GM12865 (cell line): Measurements from ENCODE around the gene CGAS.

Source experiments
- DNase-seq: peaks from one replicate; pipeline ENCODE4 v3.0.0; 2010; ENCODE audit warnings: low read depth
- H3K4me3 ChIP-seq: 2 replicates; pipeline ENCODE4 v1.5.1; 2011; ENCODE audit warnings: mild to moderate bottlenecking, low read depth, low read length, control low read depth
- TF ChIP-seq, protein P1 (sequence below): IDR thresholded peaks from 2 replicates; pipeline ENCODE4 v1.5.1; 2011; ENCODE audit warnings: low read length, control low read depth, low read depth, inconsistent platforms; ENCODE audit not compliant: insufficient read depth; ENCODE audit errors: missing control alignments

Gene CGAS

DNA sequence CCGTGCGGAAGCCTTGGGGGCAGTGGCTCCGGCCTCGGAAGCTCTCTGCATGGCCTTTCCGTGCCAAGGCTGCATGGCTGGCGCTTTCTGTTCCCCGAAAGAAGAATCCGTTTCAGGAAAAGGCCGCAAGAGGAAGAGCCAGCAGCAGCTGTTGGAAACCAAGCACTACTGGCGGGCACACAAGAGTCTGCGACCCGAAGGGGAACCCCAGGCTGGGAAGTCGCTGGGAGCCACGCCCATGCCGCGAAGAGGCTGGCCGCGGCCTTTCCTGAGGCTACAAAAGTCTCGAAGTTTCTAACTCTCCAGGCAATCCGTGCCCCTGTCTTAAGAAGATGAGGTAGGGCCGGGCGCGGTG is at the start of gene CGAS:
Gene CGAS (minus strand): TSS at position 191 of the 355 bp plus-strand sequence. CDS start 116 bp downstream, at position 75.
- TF ChIP-seq, protein P1, sequence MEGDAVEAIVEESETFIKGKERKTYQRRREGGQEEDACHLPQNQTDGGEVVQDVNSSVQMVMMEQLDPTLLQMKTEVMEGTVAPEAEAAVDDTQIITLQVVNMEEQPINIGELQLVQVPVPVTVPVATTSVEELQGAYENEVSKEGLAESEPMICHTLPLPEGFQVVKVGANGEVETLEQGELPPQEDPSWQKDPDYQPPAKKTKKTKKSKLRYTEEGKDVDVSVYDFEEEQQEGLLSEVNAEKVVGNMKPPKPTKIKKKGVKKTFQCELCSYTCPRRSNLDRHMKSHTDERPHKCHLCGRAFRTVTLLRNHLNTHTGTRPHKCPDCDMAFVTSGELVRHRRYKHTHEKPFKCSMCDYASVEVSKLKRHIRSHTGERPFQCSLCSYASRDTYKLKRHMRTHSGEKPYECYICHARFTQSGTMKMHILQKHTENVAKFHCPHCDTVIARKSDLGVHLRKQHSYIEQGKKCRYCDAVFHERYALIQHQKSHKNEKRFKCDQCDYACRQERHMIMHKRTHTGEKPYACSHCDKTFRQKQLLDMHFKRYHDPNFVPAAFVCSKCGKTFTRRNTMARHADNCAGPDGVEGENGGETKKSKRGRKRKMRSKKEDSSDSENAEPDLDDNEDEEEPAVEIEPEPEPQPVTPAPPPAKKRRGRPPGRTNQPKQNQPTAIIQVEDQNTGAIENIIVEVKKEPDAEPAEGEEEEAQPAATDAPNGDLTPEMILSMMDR: no peak
- peak within 1 kb of the TSS; percentile 95 for H3K4me3 ChIP-seq
- DNase-seq: peak; percentile 92

DNA sequence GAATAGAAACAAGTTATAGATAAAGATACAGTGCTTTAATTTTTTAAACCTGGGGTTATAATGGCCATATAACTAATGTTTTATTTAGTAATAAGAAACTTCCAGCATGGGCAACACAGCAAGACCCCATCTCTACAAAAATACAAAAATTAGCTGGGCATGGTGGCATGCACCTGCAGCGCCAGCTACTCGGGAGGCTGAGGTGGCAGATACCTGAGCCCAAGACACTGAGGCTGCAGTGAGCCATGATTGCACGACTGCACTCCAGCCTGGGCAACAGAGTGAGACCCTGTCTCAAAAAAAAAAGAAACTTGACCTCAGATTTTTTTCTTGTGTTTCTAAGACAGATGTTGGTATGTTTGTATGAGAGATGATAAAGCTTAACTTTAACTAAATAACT is 45.8 kb upstream of the CGAS start:
- no peak for DNase-seq
- H3K4me3 ChIP-seq: no peak overlapping the region
- TF ChIP-seq, protein P1: no peak

DNA sequence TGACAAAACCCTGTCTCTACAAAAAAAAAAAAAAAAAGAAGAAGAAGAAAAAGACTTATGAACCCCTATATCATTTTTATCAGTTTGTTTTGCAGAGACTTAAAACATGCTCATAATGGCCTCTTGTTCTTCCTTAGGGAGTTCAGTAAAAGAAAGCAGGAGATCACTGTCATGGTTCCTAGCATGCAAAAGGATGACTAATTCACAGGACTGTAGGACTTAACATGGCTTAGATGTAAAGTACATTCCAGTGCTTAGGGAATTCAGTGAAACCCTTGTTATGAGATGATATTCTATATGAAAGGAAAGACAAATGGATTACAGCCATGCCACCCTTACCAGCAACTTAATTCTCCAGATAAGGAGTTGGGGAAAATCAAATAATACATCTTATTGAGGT is 39.3 kb upstream of the CGAS start:
- DNase-seq: no peak

DNA sequence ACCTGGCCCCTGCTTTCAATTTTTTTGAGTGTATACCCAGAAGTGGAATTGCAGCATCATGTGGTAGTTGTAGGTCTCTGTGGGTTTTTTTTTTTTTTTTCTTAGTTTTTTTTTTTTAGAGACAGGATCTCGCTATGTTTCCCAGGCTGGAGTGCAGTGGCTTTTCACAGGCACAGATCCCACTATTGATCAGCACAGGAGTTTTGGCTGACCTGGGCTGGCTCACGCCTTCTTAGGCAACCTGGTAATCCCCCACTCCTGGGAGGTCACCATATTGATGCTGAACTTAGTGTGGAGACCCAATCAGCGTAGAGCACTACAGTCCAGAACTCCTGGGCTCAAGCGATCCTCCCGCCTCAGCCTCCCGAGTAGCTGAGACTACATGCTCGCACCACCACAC is 35.4 kb upstream of the CGAS start:
- TF ChIP-seq, protein P1: no peak
- no peak for DNase-seq
- no peak overlapping the region for H3K4me3 ChIP-seq

More for the DNA sequence above, 39.3 kb upstream of the CGAS start:
- TF ChIP-seq, protein P1: no peak
- no peak overlapping the region for H3K4me3 ChIP-seq

DNA sequence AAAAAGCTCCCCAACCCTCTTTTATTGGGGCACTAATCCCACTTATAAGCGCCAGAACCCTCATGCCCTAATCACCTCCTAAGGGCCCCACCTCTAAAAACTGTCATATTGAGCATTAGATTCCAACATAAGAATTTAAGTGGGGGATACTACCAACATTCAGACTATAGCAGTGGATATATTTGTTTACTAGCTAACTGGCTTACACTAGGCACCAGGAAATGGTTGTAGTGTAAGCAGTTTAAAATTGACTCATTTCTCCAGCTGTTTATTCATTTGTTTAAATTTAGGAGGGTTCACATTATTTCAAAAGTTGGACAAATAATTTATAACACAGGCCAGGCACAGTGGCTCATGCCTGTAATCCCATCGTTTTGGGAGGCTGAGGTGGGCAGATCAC is 32.3 kb upstream of the CGAS start:
- TF ChIP-seq, protein P1: no peak
- DNase-seq: no peak
- no peak overlapping the region for H3K4me3 ChIP-seq

DNA sequence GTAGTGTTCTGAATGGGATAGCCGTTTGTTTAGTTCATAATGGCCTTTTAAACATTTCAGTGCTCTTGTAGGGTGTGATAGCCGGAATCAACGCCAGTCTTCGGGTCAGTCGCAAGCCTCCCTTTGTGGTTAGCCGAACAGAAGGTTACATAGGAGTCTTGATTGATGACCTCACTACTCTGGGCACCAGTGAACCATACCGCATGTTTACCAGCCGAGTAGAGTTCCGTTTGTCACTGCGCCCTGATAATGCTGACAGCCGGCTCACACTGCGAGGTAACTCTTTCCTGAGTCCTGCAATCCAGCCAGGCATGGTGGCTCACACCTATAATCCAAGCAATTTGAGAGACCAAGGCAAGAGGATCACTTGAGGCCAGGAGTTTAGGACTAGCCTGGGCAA is 29.9 kb upstream of the CGAS start:
- H3K4me3 ChIP-seq: no peak overlapping the region
- no peak for DNase-seq
- TF ChIP-seq, protein P1: no peak

DNA sequence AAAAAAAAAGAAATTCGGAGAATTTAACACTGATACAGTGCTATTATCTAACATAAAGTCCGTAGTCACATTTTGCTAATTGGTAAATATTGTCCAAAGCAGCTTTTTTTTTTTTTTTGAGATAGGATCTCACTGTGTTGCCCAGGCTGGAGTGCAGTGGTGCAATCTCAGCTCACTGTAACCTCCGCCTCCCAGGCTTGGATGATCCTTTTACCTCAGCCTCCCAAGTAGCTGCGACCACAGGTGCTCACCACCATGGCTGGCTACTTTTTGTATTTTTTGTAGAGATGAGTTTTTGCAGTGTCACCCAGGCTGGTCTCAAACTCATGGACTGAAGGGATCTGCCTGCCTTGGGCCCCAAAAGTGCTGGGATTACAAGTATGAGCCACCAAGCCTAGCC is 25.3 kb upstream of the CGAS start:
- TF ChIP-seq, protein P1: no peak
- DNase-seq: no peak
- H3K4me3 ChIP-seq: no peak overlapping the region
